ENCODE results near the gene DMBX1.

The DMBX1 gene

GRCh38 chr1:46489638-46490405, at the start of gene DMBX1:
Gene DMBX1, plus strand, starts transcription at chr1:46489836. Its CDS starts 17,175 bp downstream, at chr1:46507011.
- no peak for FAIRE-seq

DNA sequence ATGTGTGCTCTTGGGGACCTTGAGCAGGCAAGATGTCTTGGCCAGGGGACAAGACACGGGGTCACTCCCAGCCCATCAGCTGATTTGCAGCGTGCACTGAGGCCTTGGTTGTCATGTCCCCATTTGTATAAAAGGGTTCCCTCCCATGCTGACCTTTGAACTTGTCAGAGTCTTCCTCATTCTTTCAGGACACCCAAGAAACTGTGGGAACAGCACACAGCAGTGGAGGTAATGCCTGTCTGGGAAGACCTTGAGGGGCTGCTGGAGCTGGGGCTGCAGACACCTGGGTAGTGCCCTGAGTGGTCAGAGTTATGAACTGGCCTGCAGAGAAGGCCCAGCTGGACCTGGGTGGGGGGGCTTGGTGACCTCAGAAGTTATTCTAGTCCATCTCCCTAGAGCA, 49.2 kb upstream of the DMBX1 start:
- no peak for FAIRE-seq

- FAIRE-seq = no peak
These were observed 47.1 kb upstream of the DMBX1 start for GRCh38 chr1:46442317-46443161.

GRCh38 chr1:46444466-46444865, 45.2 kb upstream of the DMBX1 start:
- no peak for FAIRE-seq

GRCh38 chr1:46445773-46446256, 43.8 kb upstream of the DMBX1 start:
- no peak for FAIRE-seq

- FAIRE-seq = no peak
These were observed 42.8 kb upstream of the DMBX1 start for GRCh38 chr1:46446646-46447498.

GRCh38 chr1:46447499-46448108, 42.0 kb upstream of the DMBX1 start:
- FAIRE-seq = no peak

DNA sequence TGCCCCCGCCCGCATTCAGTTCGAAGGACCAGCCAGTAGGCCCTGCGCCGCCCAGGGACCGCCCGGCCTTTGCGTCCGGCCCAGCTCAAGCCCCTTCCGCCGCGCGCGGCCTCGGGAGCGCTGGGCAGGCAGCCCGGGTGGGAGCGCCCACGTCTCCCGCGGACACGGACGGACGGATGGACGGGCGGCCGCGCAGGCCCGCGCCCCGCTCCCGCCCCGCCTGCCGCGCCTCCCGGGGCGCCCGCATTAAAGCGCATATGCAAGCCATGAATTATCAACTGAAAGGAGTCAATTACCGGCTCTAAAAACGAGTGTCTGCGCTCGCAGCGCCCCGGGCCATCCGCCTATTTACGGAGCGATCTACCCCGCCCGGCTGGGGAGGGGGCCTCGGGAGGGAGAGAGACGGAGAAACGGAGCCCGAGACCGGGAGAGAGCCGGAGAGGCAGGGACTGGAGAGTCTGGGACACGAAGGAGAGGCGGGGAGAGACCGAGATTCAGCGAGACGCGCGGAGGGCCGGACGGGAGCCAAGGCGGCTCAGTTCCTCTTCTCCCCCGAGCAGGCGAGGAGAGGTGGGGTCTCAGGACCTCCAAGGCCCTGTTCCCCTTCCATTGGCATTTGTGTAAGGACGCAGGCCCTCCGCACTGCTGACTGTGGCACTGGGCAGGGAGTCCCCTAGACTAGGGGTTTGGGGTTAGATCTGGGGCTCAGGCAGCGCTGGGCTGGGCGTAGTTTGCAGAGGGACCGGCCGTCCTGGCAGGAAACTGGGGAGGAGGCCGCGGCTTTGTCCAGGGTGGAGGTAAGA, 41.3 kb upstream of the DMBX1 start:
- FAIRE-seq = no peak

DNA sequence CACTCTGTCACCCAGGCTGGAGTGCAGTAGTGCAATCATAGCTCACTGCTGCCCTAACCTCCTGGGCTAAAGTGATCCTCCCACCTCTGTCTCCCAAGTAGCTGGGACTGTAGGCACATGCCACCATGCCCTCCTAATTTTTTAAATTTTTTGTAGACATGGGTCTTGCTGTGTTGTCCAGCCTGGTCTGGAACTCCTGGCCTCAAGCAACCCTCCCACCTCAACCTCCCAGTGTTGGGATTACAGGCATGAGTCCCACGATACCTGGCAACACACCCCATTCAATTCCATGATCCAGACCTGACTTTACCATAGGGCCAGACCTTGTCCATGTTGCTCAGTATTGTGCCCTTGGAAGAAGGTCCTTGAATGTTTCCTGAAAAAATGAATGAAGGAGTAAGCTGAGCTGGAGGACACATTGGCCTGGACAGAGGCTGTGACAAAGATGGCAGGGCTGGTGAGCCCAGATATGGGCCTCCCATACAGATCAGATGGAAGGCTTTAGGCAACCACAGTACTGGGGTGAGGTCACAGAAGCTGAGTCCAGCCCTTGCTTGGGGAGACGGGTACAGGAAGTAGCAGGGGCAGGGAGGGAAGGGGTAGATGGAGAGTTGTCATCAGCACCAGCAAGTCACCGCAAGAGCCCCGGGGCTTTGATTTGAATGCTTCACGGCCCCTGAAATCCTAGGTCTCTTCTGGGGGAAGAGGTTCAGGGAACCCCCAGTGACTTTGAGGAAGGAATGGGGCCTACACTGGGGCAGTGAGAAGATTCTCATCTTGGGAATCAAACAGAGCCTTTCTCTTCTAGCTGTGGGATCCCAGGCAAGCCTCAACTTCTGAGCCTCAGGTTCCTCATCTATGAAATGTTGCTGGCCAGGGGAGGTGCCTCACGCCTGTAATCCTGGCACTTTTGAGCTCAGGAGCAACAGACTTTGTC, 40.1 kb upstream of the DMBX1 start:
- FAIRE-seq = no peak

GRCh38 chr1:46450160-46450517, 39.5 kb upstream of the DMBX1 start:
- no peak for FAIRE-seq

- FAIRE-seq = no peak
These were observed 37.4 kb upstream of the DMBX1 start for GRCh38 chr1:46451948-46452930.

DNA sequence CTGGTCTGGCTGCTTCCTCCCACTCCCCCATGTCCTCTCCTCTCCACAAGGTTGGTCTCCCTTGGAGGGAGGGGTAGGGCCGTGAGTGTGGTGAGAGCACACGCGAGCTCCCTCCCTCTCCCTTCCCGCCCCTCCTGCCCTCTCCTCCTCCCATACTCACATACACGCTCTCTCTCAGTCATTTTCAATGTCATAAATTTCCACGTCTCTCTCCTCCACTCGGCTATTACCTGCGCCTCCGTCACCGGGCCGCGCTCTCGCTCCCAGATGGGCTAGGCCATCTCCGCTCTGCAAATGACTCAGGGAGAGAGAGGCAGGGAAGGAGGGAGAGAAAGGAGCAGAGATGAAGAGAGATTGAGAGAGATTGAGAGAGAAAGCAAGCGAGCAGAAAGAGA, 36.7 kb upstream of the DMBX1 start:
- no peak for FAIRE-seq

DNA sequence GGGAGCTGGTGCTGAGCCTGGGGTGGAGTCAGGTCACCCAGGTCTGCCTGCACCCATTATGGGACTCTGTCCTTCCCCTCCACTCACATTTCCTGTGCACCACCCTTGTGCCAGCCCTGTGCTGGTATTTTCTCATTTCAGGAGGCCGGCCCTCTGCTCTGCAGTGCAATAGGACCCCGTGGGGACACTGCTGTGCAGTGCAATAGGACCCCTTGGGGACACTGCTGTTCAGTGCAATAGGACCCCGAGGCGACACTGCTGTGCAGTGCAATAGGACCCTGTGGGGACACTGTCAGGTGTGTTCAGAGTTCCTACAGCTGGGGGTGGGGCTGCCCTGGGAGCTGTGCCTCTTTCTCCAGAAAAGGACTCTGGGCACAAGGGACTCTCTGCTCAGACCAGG, 36.2 kb upstream of the DMBX1 start:
- no peak for FAIRE-seq

- no peak for FAIRE-seq
These were observed 33.7 kb upstream of the DMBX1 start for GRCh38 chr1:46455951-46456350.

- no peak for FAIRE-seq
These were observed 33.1 kb upstream of the DMBX1 start for GRCh38 chr1:46456411-46456963.

- FAIRE-seq = no peak
These were observed 32.5 kb upstream of the DMBX1 start for GRCh38 chr1:46457178-46457577.

GRCh38 chr1:46458190-46458589, 31.4 kb upstream of the DMBX1 start:
- FAIRE-seq = no peak

- no peak for FAIRE-seq
These were observed 30.8 kb upstream of the DMBX1 start for GRCh38 chr1:46458846-46459245.

DNA sequence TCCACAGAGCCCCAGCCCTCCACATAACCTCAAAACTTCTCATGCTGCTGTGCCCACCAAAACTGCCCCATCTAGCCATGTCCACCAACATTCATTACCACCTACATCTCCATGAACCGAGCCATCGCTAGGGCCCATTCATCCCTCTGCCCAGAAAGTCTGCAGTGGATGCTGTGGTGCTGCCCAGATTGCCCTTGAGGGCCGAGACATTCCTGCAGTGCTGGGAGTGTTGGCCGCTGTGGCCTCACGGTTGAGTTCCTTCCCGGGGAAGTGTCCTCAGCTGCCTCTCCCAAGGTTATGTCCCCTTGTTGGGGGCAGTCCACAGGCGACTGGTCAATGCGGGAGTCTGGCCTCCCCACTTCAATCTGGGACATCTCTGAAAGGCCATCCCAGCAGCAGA, 30.3 kb upstream of the DMBX1 start:
- no peak for FAIRE-seq

All from A204.1 (cell line).